ENCODE data around the gene CNTNAP2.

Gene CNTNAP2

GRCh38 chr7:148159331-148159730 is 2042.7 kb downstream of the CNTNAP2 start:
- H3K27ac ChIP-seq = no peak overlapping the region
- TF ChIP-seq ZFX (IDR thresholded peaks at IDR 0.05) (no peak), CTCF (conservative IDR thresholded peaks at IDR 0.05) (no peak)

GRCh38 chr7:148161776-148162175 is 2045.2 kb downstream of the CNTNAP2 start:
- H3K27ac ChIP-seq = no peak overlapping the region
- TF ChIP-seq CTCF (conservative IDR thresholded peaks at IDR 0.05) = no peak
- no peak for TF ChIP-seq ZFX (IDR thresholded peaks at IDR 0.05)

- no peak for TF ChIP-seq CTCF (conservative IDR thresholded peaks at IDR 0.05)
- no peak for TF ChIP-seq ZFX (IDR thresholded peaks at IDR 0.05)
- no peak overlapping the region for H3K27ac ChIP-seq
Observed at GRCh38 chr7:148162808-148163207, 2046.2 kb downstream of the CNTNAP2 start.

- no peak overlapping the region for H3K27ac ChIP-seq
- no peak for TF ChIP-seq CTCF (conservative IDR thresholded peaks at IDR 0.05)
- TF ChIP-seq ZFX (IDR thresholded peaks at IDR 0.05) = no peak
Observed at GRCh38 chr7:148163246-148163645, 2046.6 kb downstream of the CNTNAP2 start.

- no peak overlapping the region for H3K27ac ChIP-seq
- TF ChIP-seq ZFX (IDR thresholded peaks at IDR 0.05) (no peak), CTCF (conservative IDR thresholded peaks at IDR 0.05) (no peak)
Observed at GRCh38 chr7:148172920-148173319, 2056.3 kb downstream of the CNTNAP2 start.

- H3K27ac ChIP-seq = no peak overlapping the region
Observed at GRCh38 chr7:148173369-148173768, 2056.8 kb downstream of the CNTNAP2 start.

GRCh38 chr7:148174376-148174775 is 2057.8 kb downstream of the CNTNAP2 start:
- TF ChIP-seq ZFX (IDR thresholded peaks at IDR 0.05) (no peak), CTCF (conservative IDR thresholded peaks at IDR 0.05) (no peak)
- no peak overlapping the region for H3K27ac ChIP-seq

More at GRCh38 chr7:148173369-148173768, 2056.8 kb downstream of the CNTNAP2 start:
- TF ChIP-seq ZFX (IDR thresholded peaks at IDR 0.05) = no peak
- no peak for TF ChIP-seq CTCF (conservative IDR thresholded peaks at IDR 0.05)

All from C4-2B (cell line).